Measurements from ENCODE around the gene CDKN2AIP.

The CDKN2AIP gene

GRCh38 chr4:183437452-183437851, 7.0 kb upstream of the CDKN2AIP start:
- TF ChIP-seq CTCF (IDR thresholded peaks at IDR 0.05; ENCODE audit: extremely low read depth, missing control alignments): no peak
- no peak for DNase-seq (ENCODE audit: low spot score)

GRCh38 chr4:183438458-183439113, 5.8 kb upstream of the CDKN2AIP start:
- no peak for TF ChIP-seq CTCF (IDR thresholded peaks at IDR 0.05; ENCODE audit: extremely low read depth, missing control alignments)
- DNase-seq (ENCODE audit: low spot score): no peak

GRCh38 chr4:183441276-183441675, 3.2 kb upstream of the CDKN2AIP start:
- TF ChIP-seq CTCF (IDR thresholded peaks at IDR 0.05; ENCODE audit: extremely low read depth, missing control alignments): no peak
- no peak for DNase-seq (ENCODE audit: low spot score)

- no peak for DNase-seq (ENCODE audit: low spot score)
- TF ChIP-seq CTCF (IDR thresholded peaks at IDR 0.05; ENCODE audit: extremely low read depth, missing control alignments): no peak
Measured at GRCh38 chr4:183443655-183444213, 702 bp upstream of the CDKN2AIP start.

- no peak for TF ChIP-seq CTCF (IDR thresholded peaks at IDR 0.05; ENCODE audit: extremely low read depth, missing control alignments)
- DNase-seq (ENCODE audit: low spot score): no peak
Measured at GRCh38 chr4:183445097-183445428, 627 bp downstream of the CDKN2AIP start.

GRCh38 chr4:183447646-183448045, 3.2 kb downstream of the CDKN2AIP start:
- TF ChIP-seq CTCF (IDR thresholded peaks at IDR 0.05; ENCODE audit: extremely low read depth, missing control alignments): no peak
- DNase-seq (ENCODE audit: low spot score): no peak

GRCh38 chr4:183448436-183448835, 4.0 kb downstream of the CDKN2AIP start:
- no peak for TF ChIP-seq CTCF (IDR thresholded peaks at IDR 0.05; ENCODE audit: extremely low read depth, missing control alignments)
- no peak for DNase-seq (ENCODE audit: low spot score)
